ENCODE results near the gene IL1R1. TPM values are rescaled to one million over a fixed set of nuclear protein-coding genes. Genes with fewer than 3 reads are reported as not detected.

Gene IL1R1
- total RNA-seq, 1 donor from 2014 or later, result 8.7 TPM

- Histone ChIP-seq H3K4me3 (ENCODE audit: low read depth, low read length) (no peak overlapping the region), H3K36me3 (ENCODE audit: control insufficient read depth, insufficient read depth, low read length) (no peaks in the 10 kb centered on the region), H3K27me3 (ENCODE audit: control insufficient read depth, insufficient read depth, low read length) (no peaks in the 10 kb centered on the region)
- DNase-seq (ENCODE audit: low read depth), result no peak
- TF ChIP-seq CTCF (IDR thresholded peaks at IDR 0.05; ENCODE audit: insufficient read depth, low read length, poor library complexity, severe bottlenecking), result no peak
Measured at GRCh38 chr2:102110171-102110570, 32.4 kb upstream of the IL1R1 start.

- Histone ChIP-seq H3K27me3 (ENCODE audit: control insufficient read depth, insufficient read depth, low read length) (no peaks in the 10 kb centered on the region), H3K4me3 (ENCODE audit: low read depth, low read length) (no peak overlapping the region), H3K36me3 (ENCODE audit: control insufficient read depth, insufficient read depth, low read length) (no peaks in the 10 kb centered on the region)
- DNase-seq (ENCODE audit: low read depth), result no peak
- TF ChIP-seq CTCF (IDR thresholded peaks at IDR 0.05; ENCODE audit: insufficient read depth, low read length, poor library complexity, severe bottlenecking), result no peak
Measured at GRCh38 chr2:102110596-102111334, 31.8 kb upstream of the IL1R1 start.

GRCh38 chr2:102111823-102112222 is 30.7 kb upstream of the IL1R1 start:
- TF ChIP-seq CTCF (IDR thresholded peaks at IDR 0.05; ENCODE audit: insufficient read depth, low read length, poor library complexity, severe bottlenecking), result no peak
- H3K4me3 ChIP-seq (ENCODE audit: low read depth, low read length), result no peak overlapping the region
- no peaks in the 10 kb centered on the region for H3K27me3 ChIP-seq (ENCODE audit: control insufficient read depth, insufficient read depth, low read length)
- DNase-seq (ENCODE audit: low read depth), result no peak
- no peaks in the 10 kb centered on the region for H3K36me3 ChIP-seq (ENCODE audit: control insufficient read depth, insufficient read depth, low read length)

DNA sequence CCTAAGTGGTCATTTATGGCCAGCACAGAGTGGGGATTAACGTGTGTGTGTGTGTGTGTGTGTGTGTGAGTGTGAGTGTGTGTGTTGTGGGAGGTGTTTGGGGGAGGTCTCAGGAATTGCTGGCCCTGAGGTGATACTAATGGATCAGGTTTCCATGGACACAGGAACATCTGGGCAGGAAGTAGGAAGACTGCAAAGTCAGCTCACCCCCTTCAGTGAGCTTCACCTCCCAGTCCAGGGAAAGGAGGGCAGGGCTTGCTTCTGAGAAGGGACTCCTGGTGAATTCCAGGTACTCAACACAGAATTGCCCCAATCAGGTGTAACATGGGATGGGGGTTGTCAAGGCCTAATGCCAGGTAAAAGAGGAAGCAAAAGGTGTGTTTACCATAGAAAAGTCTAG is 30.3 kb upstream of the IL1R1 start:
- DNase-seq (ENCODE audit: low read depth), result no peak
- Histone ChIP-seq H3K36me3 (ENCODE audit: control insufficient read depth, insufficient read depth, low read length) (no peaks in the 10 kb centered on the region), H3K27me3 (ENCODE audit: control insufficient read depth, insufficient read depth, low read length) (no peaks in the 10 kb centered on the region), H3K4me3 (ENCODE audit: low read depth, low read length) (no peak overlapping the region)
- no peak for TF ChIP-seq CTCF (IDR thresholded peaks at IDR 0.05; ENCODE audit: insufficient read depth, low read length, poor library complexity, severe bottlenecking)

GRCh38 chr2:102112692-102113665 is 29.6 kb upstream of the IL1R1 start:
- H3K4me3 ChIP-seq (ENCODE audit: low read depth, low read length), result no peak overlapping the region
- no peak for TF ChIP-seq CTCF (IDR thresholded peaks at IDR 0.05; ENCODE audit: insufficient read depth, low read length, poor library complexity, severe bottlenecking)
- no peaks in the 10 kb centered on the region for H3K27me3 ChIP-seq (ENCODE audit: control insufficient read depth, insufficient read depth, low read length)
- H3K36me3 ChIP-seq (ENCODE audit: control insufficient read depth, insufficient read depth, low read length), result no peaks in the 10 kb centered on the region
- no peak for DNase-seq (ENCODE audit: low read depth)

All from kidney epithelial cell (primary cell).